ENCODE results near the gene HOXC12.

DNA sequence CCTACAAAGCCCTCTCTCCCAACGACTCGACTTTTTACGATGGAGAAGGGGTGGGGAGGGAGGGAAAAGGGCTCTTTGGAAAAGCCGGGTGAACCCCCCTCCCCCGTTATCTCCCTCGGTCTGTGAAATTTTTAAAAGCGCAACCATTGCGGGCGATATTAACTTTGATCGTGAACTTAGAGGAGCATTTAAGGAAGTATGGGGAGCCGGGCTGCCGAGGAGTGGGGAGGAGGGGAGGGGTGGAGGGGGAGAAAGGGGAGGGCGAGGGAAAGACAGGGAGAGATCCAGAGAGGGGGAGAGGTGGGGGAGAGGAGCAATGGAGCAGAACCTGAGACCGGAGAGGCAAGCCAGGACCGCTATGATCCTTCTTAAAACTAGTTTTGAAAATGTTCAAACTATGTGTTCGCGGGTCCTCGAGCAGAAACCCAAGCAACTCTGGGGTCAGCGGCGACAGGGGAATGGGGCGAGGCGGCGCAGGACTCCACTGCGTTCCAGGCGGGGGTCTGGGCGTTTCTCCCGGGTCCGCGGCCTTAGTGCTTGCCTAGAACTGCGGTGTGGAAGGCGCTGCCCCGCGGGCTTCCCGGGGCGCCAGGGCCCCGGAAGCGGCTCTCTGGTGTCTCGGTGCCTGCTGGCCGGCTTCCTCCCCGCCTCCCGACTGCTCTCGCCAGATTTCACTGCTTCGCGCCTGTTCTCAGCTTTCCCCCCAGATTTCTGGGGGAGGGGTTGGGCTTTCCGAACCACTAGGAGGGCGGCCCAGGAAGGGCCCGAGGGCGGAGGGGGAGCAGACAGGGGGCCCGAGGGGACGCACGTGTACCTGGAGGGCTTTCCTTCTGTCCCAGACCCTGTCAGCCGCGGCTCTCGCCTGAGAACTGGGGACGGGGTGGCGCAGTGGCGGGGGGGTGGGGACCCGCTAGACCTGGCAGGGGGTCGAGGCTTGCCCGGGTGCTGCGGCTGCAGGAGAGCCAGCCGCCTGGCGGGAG, 19.7 kb downstream of the HOXC12 start, which contains the start of gene HOTAIR:
- TF ChIP-seq FOXA1 (IDR thresholded peaks at IDR 0.05) = no peak
- no peak for TF ChIP-seq RXRA (IDR thresholded peaks at IDR 0.05)
- no peak for TF ChIP-seq ATF3 (IDR thresholded peaks at IDR 0.05)
- TF ChIP-seq, protein P1, sequence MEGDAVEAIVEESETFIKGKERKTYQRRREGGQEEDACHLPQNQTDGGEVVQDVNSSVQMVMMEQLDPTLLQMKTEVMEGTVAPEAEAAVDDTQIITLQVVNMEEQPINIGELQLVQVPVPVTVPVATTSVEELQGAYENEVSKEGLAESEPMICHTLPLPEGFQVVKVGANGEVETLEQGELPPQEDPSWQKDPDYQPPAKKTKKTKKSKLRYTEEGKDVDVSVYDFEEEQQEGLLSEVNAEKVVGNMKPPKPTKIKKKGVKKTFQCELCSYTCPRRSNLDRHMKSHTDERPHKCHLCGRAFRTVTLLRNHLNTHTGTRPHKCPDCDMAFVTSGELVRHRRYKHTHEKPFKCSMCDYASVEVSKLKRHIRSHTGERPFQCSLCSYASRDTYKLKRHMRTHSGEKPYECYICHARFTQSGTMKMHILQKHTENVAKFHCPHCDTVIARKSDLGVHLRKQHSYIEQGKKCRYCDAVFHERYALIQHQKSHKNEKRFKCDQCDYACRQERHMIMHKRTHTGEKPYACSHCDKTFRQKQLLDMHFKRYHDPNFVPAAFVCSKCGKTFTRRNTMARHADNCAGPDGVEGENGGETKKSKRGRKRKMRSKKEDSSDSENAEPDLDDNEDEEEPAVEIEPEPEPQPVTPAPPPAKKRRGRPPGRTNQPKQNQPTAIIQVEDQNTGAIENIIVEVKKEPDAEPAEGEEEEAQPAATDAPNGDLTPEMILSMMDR (IDR thresholded peaks at IDR 0.05; ENCODE audit: low read depth, low read length, missing input control) = no peak
- TF ChIP-seq NR2F2 (IDR thresholded peaks at IDR 0.05) = no peak

Measured in liver (tissue), 3 donors.